ENCODE data around the gene NETO1.

Gene NETO1

DNA sequence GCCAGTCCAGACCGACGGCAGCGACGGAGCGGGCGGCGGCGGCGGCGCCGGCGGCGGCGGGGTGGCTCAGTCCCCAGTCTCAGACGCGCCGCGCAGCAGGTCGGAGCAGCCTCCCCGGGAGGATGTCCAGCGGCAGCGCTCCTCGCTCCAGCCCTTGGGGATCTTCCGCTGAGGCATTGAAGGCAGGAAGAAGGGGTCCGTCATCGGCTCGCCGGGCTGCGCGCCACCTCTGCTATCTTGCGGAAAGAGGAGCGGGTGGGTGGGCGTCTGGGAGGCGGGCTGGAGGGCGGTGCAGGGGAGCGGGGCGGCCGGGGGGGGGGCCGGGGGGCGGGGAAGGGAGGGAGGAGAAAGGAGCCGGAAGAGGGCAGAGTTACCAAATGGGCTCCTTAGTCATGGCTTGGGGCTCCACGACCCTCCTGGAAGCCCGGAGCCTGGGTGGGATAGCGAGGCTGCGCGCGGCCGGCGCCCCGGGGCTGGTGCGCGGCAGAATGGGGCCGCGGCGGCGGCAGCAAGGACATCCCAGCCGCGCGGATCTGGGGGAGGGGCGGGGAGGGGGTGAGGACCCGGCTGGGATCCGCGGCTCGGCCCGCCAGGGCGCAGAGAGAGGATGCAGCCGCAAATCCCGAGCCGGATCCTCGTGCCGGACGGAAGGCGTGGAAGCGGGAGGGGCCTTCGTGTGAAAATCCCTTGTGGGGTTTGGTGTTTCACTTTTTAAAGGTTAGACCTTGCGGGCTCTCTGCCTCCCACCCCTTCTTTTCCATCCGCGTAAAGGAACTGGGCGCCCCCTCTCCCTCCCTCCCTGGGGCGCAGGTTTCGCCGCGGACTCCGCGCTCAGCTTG, at the start of gene NETO1:
NETO1 (minus strand) TSS at position 242 of the 839 bp plus-strand sequence. CDS start 696 bp downstream, outside the sequence.
- no peak for DNase-seq

DNA sequence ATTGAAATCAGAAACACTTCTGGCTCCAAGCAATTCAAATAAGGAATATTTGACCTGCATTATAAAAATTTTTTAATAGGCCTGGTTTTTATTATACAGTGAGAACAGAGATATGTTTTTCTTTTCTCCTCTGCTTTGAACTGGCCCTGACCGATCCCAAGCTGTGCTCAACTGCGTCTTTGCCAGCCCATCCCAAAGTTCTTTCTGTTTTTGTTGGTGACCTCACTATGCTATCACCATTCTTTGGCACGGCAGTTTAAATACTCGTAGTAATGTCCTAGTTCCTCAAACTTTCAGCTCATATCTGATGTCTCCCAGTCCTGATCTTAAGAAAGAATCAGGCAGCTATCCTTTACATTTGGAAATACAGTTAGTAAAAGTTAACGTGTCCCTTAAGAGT, 42.3 kb upstream of the NETO1 start:
- DNase-seq, result no peak

GRCh38 chr18:72908181-72908580, 40.4 kb upstream of the NETO1 start:
- DNase-seq, result no peak

- no peak for DNase-seq
These were observed 35.2 kb upstream of the NETO1 start for GRCh38 chr18:72903033-72903432.

DNA sequence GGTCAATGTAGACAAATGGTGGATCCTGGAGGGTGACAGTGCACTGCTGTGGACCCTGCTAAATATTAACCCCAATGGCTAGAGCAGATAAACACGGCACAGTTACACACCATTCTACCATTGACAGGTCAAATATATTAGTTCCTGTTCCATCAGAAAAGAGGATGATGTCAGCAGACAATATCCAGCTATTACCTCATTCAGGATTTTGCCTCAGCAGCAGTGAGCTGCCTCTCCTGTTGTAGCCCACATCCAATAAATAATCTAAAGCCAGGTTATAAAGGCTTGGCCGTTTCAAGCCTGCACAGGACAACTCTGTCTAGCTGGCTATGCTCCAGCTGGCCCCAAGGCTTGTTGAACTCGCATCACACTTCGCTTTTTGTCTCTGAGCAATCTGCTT, 31.6 kb upstream of the NETO1 start:
- no peak for DNase-seq

DNA sequence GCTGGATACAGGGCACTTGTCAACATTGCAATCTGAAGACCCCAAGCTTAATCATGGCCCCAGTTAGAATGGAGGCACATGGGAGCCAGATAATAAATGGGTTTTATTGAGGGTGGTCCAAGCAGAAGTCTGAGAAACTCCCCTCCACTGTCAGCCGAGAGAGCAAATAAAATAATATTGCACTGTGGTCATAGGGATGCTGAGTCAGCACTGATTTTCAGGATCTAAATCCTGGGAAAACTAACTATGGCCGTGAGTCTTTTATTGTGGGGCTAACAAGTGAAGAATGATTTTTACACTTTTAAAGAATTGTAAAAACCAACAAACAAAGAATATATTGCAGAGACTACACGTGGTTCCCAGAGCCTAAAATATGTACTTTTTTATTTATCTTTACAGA, 31.1 kb upstream of the NETO1 start:
- DNase-seq, result no peak

- no peak for DNase-seq
These were observed 27.8 kb upstream of the NETO1 start for GRCh38 chr18:72895548-72895947.

DNA sequence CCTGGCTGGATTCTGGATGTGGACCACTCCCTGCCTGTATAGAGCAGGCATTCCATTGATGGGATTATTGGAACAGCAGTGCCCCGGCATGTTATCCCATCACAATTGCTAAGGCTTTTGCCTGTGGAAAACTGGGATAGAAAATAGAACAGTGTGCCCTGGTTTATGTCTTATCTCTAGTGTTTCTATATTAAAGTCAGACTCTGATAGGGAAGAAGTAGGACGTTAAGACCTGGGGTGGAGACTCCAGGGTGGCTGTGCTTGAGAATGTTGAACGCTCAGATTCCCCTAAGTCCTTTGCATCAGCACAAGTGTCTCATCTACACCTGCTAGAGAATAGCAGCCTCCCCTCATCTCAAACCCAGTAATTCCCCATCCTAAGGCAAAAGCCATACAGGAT, 10.8 kb upstream of the NETO1 start:
- DNase-seq, result no peak

GRCh38 chr18:72878143-72878542, 10.4 kb upstream of the NETO1 start:
- DNase-seq, result no peak

- DNase-seq, result no peak
These were observed 3.3 kb upstream of the NETO1 start for GRCh38 chr18:72871091-72871490.

- DNase-seq, result no peak
These were observed 1.7 kb upstream of the NETO1 start for GRCh38 chr18:72869226-72870185.

DNA sequence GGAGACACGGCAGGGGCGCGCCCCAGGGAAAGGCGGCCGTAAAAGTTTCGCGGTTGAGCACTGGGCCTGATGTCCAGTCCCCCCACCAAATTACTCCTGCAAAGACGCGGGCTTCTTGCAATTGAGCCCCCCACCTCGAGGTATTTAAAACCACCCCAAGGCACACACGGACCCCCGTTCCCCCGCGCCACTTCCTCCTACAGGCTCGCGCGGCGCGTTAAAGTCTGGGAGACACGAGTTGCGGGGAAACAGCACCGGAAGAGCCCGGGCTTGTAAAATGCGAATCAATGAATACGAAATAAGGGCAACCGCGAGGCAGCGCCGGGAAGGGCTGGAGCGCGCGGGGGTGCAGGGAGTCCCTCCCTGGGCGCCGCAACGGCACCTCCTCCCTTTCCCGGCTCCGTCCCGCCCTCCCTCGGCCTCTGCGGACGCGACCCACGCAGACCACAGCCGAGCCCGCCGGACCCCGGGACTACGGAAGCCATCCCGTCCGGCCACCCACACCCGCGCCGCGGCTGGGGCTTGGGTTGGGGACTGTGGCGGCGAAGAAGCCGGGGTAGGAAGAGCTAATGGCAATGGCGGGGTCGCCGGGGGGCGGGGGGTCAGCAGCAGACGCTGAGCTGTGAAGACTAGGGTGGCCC, 918 bp upstream of the NETO1 start:
- DNase-seq, result no peak

- no peak for DNase-seq
These were observed 664 bp downstream of the NETO1 start for GRCh38 chr18:72866901-72867745.

- DNase-seq, result no peak
These were observed 1.3 kb downstream of the NETO1 start for GRCh38 chr18:72866442-72866900.

DNA sequence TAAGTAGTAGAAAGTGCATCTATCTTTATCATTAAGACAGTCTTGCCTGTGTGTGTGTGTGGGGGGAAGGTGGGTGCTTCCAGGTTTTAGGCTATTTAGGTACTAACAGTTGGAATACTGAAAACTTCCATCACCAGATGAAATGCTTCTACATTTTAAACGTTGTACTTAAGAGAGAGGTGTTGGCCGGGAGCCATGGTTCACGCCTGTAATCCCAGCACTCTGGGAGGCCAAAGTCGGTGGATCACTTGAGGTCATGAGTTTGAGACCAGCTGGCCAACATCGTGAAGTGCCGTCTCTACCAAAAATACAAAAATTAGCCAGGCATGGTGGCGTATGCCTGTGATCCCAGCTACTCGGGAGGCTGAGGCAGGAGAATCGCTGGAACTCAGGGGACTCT, 4.0 kb downstream of the NETO1 start:
- DNase-seq, result no peak

- DNase-seq, result no peak
These were observed 8.7 kb downstream of the NETO1 start for GRCh38 chr18:72859088-72859487.

- DNase-seq, result no peak
These were observed 18.1 kb downstream of the NETO1 start for GRCh38 chr18:72849671-72850070.

DNA sequence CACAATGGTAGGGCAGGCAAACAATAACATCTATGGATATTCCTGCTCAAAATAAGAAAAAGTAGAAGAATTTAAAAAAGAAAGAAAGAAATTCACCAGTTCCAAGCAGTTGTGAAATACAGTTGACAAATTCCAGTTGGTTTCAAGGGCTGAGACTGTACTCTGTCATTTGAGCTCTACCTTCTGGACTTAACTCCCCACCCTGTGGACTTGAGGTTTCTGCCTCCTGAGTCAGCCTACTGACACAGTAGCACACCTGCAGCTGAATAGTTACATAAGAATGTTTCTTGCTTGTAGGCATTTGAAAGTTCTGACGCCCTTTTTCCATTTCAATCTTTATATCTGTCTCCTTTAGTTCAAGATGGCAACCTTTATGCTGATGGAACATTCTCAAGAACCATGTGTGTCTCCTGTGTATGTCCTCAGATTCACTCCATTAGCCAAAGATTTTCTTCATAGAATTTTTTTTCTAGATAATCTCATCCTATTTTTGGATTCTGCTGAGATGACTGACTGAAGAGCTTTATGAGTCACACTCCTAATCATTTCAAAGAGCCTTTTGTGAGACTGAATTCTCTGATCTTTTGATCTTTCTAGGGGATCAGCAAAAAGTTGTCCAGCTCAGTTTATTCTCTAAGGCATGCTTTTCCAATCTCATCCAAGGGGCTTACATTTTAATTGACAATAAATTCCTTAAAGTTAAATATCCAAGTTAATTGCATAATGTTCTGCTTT, 19.1 kb downstream of the NETO1 start:
- DNase-seq, result no peak

DNA sequence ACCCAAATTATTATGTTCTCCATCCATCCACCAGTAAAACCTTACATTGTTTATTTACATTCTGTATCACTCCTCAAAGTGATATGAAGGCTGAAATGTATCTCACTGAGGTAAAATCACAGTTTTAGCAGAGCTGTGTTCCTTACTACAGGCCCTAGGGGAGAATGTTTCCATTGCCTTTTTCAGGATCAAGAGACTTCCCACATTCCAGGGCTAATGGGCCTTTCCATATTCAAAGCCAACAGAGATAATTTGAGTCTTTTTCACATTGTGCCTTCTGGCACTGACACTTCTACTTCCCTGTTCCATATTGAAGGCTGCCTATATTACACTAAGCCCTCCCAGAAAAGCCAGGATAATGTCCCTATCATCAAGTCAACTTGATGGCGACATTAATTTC, 20.0 kb downstream of the NETO1 start:
- DNase-seq, result no peak

GRCh38 chr18:72846736-72847533, 20.9 kb downstream of the NETO1 start:
- DNase-seq, result no peak

GRCh38 chr18:72843743-72844142, 24.0 kb downstream of the NETO1 start:
- no peak for DNase-seq

Measured in activated CD4-positive, alpha-beta T cell treated with anti-CD3 and anti-CD28 coated beads for 48 hours (primary cell).